Inferior parietal cortex (tissue), 1 donor: ENCODE data around the gene EVA1A.

ENCODE experiments used
- DNase-seq: peaks from one replicate; pipeline ENCODE4 v3.0.0-alpha.2; 2016; ENCODE audit errors: extremely low spot score

EVA1A gene

DNA sequence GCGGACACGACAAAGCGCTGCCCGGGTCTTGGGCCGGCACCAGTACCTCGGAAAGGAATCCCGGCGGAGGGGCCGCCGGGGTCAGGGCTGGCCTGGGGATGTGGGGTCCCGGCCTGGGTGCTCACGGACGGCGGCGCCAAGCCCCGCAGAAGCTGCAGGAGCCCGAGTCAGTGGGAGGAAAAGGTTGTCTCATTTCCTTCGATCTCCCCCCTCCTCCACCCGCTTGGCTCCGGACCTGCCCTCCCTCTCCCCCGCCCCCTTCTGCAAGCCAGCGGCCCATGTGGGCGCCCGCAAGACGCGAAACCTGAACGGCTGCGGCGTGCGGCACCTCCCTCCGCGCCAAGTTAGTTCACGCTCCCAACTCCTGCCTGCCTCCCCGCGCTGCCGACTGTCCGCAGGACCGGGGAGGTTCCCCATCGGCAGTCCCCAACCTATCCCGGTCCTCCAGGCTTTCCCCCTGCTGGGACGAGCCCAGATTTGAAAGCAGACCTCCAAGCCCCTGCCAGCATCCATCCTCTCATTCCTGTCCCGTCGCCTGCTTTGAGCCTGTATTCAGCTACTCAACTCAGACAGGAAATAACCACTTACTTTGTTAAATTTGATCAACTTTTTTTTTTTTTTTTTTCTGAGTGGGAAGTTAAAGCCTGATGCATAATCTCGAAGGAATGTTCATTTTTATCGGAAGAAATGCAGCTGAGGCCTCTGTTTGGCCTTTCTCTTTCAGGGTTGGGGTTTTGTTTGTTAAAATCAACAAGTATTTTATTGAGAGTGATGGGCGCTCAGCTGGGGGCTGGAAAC lies at the start of gene EVA1A:
EVA1A (minus strand) TSS at position 172 of the 798 bp plus-strand sequence. CDS start 42,799 bp downstream, outside the sequence.
- DNase-seq = no peak

DNA sequence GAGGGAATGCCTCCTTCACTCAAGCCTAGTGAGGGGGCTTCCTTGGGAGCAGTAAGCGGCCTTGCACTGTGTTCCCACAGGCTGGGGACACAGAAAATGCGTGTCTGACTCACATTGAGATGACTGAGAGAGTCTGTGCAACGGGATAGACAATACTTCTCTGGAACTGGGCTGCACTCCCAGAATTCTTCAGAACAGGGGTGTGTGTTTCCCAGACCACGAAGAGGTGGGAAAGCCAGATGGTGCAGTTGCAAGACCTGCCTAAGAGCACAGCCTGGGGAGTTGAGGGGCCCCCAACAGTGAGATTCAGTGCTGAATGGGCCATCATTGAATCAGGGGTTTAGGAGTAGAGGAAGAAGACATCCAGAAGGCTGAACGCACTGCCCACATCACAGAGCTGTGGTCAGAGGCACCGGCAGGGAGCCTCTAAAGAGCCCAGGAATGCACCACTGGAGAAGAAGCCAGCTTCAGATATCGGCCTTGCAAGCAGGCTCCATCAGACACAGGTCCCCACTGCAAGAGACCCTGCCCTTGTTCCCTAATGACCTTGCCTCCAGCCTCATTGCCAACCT lies 49.3 kb upstream of the EVA1A start:
- no peak for DNase-seq

- DNase-seq = no peak
Measured at GRCh38 chr2:75609334-75609689, 48.6 kb upstream of the EVA1A start.

DNA sequence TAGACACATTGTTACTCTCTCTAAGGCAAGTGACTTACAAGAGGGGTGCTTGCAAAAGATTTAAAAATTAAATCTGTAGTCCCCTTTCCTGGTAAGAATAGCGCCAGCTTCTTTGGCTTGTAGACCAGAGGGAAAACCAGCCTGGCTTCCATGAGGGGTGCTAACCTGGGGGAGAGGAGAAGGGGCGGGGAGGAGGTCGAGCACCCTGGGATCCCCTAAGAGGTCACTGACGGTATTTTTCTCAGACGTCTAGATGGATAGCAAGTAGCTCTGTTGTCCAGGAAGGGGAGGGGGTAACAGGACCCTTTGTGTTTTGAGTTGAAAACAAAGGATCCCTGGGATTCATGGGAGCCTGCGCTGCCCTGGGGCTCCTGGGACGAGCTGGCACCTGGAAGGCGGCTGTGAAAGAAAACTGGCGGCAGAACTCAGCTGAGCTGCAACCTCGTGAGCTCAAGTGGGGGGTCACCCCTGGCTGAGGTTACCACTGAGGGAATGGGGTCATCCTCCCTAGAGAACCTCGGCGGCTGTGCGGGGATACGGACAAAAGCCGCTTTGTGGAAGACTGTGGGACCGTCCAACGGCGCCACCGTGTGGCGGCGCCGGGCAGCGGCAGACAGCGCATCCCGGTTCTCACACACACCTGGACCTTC lies 48.1 kb upstream of the EVA1A start:
- DNase-seq = peak; percentile 50

DNA sequence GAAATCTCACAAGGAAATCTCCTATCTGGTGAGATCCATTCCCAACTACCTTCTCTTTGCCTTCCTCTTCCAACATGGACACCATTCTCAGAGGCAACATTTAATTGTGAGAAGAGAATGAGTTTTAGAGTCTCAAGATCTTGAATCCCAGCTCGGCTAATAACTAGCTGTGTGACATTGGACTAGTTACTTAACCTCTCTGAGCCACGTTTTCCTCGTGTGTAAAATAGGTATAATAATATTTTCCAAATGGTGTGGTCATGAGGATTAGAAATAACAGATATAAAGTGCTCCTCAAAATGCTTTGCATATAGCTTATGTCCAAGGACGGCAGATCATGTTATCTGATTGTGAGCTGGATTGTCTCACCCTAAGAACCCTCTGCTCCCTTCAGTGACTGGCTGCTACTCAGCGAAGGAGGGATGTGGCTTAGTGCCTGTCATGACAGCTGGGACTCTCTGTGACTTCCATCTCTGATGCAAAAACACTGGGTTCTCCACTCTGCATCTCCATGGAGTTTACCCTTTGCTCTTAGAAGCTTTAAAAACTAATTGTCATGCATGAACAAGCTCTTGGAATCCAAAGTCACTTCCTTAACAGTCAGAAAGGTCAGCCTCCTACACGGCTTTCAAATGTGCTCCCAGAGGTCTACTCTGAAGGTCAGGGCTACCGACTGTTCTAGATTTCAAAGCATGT lies 47.4 kb upstream of the EVA1A start:
- no peak for DNase-seq

DNA sequence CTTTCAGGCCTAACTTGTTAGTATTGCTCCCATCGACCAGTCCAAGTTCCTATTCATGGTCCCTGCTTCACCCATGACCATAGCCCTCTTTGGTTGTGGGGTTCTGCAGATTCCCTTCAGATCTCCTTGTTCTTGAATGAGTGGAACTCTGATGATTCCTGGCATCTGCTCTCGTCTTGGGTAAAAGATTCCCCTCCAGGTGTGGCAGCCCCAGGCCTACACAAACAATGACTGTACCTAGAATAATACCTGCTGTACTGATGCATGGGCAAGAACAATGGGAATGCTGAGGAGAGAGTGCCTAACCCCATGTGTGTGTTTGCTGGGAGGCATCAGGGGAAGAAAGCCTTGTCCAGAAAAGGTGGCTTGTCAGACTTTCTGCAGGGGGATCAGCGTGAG lies 46.7 kb upstream of the EVA1A start:
- DNase-seq = no peak

DNA sequence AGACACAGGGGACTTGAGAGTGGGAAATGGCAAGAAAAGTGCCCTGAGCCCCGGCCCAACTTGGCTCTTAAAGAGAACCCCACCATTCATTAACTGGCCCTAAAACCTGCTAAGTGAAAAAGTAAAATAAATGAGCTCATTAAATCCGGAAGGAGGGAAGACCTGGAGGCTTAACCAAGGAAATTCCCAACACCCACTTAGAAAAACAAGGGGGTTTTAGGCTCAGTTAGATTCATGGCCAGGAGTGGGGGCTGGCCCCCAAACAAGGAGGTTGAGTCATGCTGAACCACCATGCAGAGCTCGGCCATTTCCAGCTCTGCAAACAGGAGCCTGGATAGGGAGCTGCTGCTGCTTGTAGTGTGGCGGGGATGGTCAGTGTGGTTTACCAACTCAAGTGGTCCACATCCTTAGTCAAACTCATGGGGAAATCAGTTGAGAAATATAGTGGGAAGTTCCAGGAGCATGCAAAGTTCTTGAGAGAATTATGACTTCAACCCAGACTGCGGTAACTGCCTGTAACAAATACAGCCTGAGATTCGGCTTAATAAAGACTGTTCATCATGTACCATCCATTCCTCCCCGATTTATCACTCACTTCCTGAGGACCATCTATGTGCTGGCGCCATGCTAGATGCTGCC lies 46.1 kb upstream of the EVA1A start:
- no peak for DNase-seq

- DNase-seq = no peak
Measured at GRCh38 chr2:75605770-75606529, 45.2 kb upstream of the EVA1A start.

- no peak for DNase-seq
Measured at GRCh38 chr2:75604484-75604883, 43.7 kb upstream of the EVA1A start.

DNA sequence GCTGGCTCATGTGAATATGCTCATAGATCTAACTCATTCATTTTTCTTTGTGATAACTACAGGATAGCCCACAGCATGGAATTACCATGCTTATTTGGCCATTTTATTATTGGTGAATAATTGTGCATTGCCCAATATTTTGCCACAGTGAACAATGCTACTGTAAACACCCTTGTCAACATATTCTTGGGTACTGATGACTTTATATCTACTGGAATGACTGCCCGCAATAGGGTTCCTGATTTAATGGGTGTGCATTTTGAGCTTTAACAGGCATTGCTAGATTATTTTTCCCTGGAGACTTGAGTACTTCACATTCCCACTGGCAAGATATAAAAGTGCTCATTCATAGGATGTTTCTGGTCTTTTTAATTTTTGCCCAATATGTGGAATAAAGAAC lies 42.7 kb upstream of the EVA1A start:
- no peak for DNase-seq

- no peak for DNase-seq
Measured at GRCh38 chr2:75602724-75603342, 42.1 kb upstream of the EVA1A start.

GRCh38 chr2:75600461-75601011 lies 39.8 kb upstream of the EVA1A start:
- no peak for DNase-seq

DNA sequence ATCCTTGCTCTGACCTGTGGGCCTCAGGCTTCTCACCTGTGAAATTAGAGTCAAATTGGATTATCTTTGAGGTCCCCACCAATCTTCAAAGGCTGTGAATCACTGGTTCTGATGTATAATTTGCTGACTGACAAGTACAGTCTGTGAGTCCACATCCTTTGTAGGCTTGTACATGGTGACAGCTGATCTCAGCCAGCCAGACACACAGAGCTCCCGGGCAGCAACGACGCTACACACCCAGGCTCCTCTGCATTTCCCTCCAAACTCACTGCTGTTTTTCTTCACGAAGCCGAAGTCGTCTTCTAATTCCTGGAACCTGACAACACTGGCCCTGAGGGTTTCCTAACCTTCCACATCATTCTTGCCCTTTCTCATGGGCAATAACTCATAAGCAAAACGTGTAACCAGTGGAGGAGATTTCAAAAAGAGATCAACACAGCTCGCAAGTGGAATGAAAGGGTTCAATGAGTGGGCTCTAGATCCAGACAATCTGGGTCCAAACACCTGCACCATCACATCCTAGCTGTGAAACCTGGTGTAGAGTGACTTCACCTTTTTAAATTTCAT lies 37.9 kb upstream of the EVA1A start:
- DNase-seq = no peak

DNA sequence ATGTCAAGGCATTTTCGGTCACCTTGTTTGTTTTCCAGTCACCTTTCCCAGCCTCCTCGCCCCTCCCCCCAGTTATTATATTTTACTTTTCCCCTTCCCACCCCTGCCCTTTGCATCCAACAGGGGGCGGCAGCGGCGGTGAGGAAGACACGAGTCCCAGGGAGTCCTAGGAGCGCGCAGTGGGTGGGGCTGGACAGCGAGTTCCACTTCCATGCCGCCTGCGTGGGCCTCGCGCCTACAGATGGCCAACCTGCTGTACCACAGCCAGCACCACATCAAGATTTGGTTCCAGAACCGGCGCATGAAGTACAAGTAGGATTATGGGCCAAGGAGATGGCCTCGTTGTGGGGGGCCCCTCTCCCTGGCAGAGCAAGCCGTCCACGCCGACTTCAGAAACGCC lies 37.2 kb upstream of the EVA1A start:
- DNase-seq = no peak

DNA sequence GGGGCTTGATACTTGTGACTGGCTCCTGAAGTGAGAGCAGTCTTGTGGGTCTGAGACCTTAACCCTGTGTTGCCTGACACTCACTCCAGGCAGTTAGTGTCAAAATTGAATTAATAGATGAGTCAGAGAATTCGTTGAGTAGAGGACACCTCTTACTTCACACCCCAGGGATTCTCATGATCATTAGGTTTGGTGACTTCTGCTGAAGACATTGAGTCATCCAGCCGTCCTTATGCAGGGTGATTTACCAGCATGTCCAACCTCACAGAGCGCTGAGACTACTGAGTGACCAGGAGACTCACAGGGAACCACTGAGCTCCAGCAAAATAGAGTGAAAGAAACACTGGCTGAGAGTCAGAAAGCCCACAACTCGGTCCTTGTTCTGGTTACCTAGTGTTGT lies 36.0 kb upstream of the EVA1A start:
- DNase-seq = no peak

DNA sequence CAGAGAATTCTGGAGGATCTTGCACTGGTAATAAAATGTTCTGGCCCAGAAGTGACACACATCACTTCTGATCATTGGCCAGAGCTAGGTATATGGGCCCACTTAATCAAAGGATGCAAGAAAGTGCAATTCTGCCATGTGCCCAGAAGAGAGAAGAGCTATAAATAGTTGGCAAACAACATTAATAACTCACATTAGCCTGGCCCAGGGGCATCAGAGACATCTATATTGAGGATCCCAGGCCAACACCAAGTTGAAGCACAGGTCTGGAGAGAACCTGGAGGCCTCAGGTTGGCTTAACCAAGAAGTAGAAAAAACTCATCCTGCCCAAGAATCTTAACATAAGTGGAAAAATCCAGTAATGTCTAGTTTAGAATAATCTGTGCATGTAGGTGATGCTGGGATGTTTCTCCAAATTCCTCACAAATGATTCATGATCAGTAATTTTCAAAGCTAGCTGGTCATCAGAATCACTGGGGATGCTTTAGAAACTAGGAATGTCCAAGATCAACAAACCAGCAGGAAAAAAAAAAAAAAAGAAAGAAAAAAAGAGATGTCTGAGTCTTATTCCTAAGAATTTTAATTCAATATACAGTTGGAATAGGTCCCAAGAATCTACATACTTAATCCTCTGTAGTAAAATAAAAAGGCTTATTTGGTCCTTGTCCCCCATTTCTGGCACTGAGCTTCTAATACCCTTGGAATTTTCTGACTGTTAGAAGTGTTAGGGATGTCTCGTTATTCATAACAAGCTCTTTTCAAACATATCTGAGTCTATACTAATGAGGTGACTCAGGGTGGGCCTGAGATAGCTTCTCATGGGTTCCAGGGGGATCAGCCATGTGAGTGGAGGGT lies 35.0 kb upstream of the EVA1A start:
- no peak for DNase-seq

GRCh38 chr2:75594596-75594995 lies 33.9 kb upstream of the EVA1A start:
- no peak for DNase-seq

- DNase-seq = no peak
Measured at GRCh38 chr2:75592888-75593287, 32.1 kb upstream of the EVA1A start.

DNA sequence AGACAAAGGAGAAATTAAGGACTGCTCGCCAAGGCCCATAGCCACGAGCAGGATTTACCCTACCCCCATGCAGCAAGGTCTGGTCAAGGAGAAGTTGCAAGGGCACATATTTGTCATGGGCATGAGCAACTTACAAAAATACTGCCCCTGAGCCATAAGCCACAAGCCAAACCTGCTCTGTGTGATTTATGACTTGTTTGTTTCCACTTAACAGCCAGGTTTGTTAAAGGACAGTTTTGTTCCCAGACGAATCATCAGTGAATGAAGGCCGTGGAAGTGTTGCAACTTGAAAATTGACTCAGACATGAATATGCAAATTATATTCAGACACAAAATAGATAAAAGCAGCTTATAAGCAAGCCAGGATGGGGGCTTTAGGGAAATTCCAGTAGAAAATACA lies 31.3 kb upstream of the EVA1A start:
- no peak for DNase-seq
